Keratinocyte (primary cell): Measurements from ENCODE around the gene PIH1D1. TPM values are rescaled to one million over a fixed set of nuclear protein-coding genes. Genes with fewer than 3 reads are reported as not detected.
"Not testable (repeated sequence)": the region's sequence is repeated elsewhere in the genome, so short reads cannot be mapped to it uniquely, and the experiment has no call there.

Source experiments
- DNase-seq: peaks from one replicate; pipeline ENCODE4 v3.0.0-alpha.2; 2011; ENCODE audit warnings: low read depth, missing footprints, low spot score
- FAIRE-seq: peaks from 2 replicates; lab custom pipeline; 2011; peaks lifted over from hg19 to GRCh38; lab: Jason Lieb, UNC
- H2AFZ ChIP-seq: 2 replicates; pipeline ENCODE4 v1.6.0; 2012; ENCODE audit warnings: low read length, control low read depth, inconsistent platforms; ENCODE audit not compliant: control insufficient read depth
- H3K27ac ChIP-seq: 2 replicates; pipeline ENCODE4 v1.5.1; 2011; ENCODE audit warnings: low read length; ENCODE audit not compliant: control insufficient read depth, insufficient read depth
- H3K27me3 ChIP-seq: 3 replicates; pipeline ENCODE4 v1.6.0; 2011; ENCODE audit warnings: low read length; ENCODE audit not compliant: control insufficient read depth, insufficient read depth; ENCODE audit errors: extremely low read depth
- H3K36me3 ChIP-seq, 2 experiments: 2 replicates in 1 of 2; 3 replicates in 1 of 2; pipeline ENCODE4 v1.5.1; 2011; ENCODE audit warnings: low read length in 2 of 2, mild to moderate bottlenecking in 1 of 2; ENCODE audit not compliant: control insufficient read depth in 2 of 2, insufficient read depth in 2 of 2; ENCODE audit errors: extremely low read depth in 1 of 2
- H3K4me1 ChIP-seq: 3 replicates; pipeline ENCODE4 v1.5.1; 2011; ENCODE audit warnings: low read length; ENCODE audit not compliant: control insufficient read depth, insufficient read depth; ENCODE audit errors: extremely low read depth
- H3K4me2 ChIP-seq: 3 replicates; pipeline ENCODE4 v1.6.0; 2011; ENCODE audit warnings: low read depth, low read length; ENCODE audit not compliant: control insufficient read depth, insufficient read depth; ENCODE audit errors: extremely low read depth
- H3K4me3 ChIP-seq, 3 experiments: fragments of 200-600 bp in 1 of 3; sonication (generic) in 1 of 3; 2 replicates in 2 of 3; 3 replicates in 1 of 3; pipeline ENCODE4 v1.5.1; 2011 to 2016; ENCODE audit warnings: low read length in 3 of 3, mild to moderate bottlenecking in 3 of 3, control low read depth in 2 of 3, inconsistent platforms in 1 of 3, low read depth in 1 of 3, mixed read lengths in 1 of 3, mixed run types in 1 of 3, moderate library complexity in 1 of 3; ENCODE audit not compliant: control insufficient read depth in 2 of 3, insufficient read depth in 2 of 3; ENCODE audit errors: extremely low read depth in 1 of 3
- H3K79me2 ChIP-seq: 2 replicates; pipeline ENCODE4 v1.6.0; 2012; ENCODE audit warnings: low read length; ENCODE audit not compliant: control insufficient read depth, insufficient read depth
- H3K9ac ChIP-seq: 3 replicates; pipeline ENCODE4 v1.6.0; 2011; ENCODE audit warnings: low read length; ENCODE audit not compliant: control insufficient read depth, insufficient read depth; ENCODE audit errors: extremely low read depth
- H3K9me1 ChIP-seq: 3 replicates; pipeline ENCODE4 v1.6.0; 2011; ENCODE audit warnings: low read length; ENCODE audit not compliant: control insufficient read depth, insufficient read depth; ENCODE audit errors: extremely low read depth
- H3K9me3 ChIP-seq: 2 replicates; pipeline ENCODE4 v1.5.1; 2012; ENCODE audit warnings: low read depth, low read length; ENCODE audit not compliant: control insufficient read depth
- H4K20me1 ChIP-seq: 3 replicates; pipeline ENCODE4 v1.6.0; 2011; ENCODE audit warnings: low read length; ENCODE audit not compliant: control insufficient read depth, insufficient read depth; ENCODE audit errors: extremely low read depth
- EZH2 ChIP-seq: IDR thresholded peaks from one replicate; pipeline ENCODE4 v1.6.1; 2012; ENCODE audit warnings: inconsistent platforms, mild to moderate bottlenecking, low read length, moderate library complexity
- dilution Hi-C: fragments of 300-500 bp; cut with MboI; formaldehyde crosslinking; loops from one replicate; pipeline ENCODE4 v1.7.0; 2020; ENCODE audit warnings: low sequenced_read_pairs; ENCODE audit not compliant: extremely low pct_ligation_motif_present
- polyA plus RNA-seq, 5 experiments: library from polyadenylated mRNA; depleted of rRNA in 3 of 5; stranded (reverse) in 3 of 5; stranded (forward) in 1 of 5; unstranded in 1 of 5; fragments of >200 nt; gene quantifications; 1 replicate in 1 of 5; 2 replicates in 3 of 5; 3 replicates in 1 of 5; pipeline versions ENCODE4 v1.2.1 to v1.2.3, GENCODE V29; 2011 to 2012; ENCODE audit warnings: missing spikeins in 2 of 5, low read depth in 1 of 5, low replicate concordance in 1 of 5
- TF ChIP-seq, protein P1 (sequence below), 3 experiments: IDR thresholded peaks in 1 of 3; conservative IDR thresholded peaks in 1 of 3; optimal IDR thresholded peaks in 1 of 3; 2 replicates in 2 of 3; 3 replicates in 1 of 3; pipeline versions ENCODE3 to v1.5.1; 2011; ENCODE audit warnings: low read length in 3 of 3, mild to moderate bottlenecking in 3 of 3, moderate library complexity in 2 of 3, control low read depth in 1 of 3, inconsistent platforms in 1 of 3; ENCODE audit not compliant: insufficient read depth in 2 of 3; ENCODE audit errors: extremely low read depth in 1 of 3

PIH1D1 gene
- polyA plus RNA-seq, 1 donor (not counting 4 experiments of a cell fraction or from before 2014, with no cell fraction given) = 37.8 TPM

DNA sequence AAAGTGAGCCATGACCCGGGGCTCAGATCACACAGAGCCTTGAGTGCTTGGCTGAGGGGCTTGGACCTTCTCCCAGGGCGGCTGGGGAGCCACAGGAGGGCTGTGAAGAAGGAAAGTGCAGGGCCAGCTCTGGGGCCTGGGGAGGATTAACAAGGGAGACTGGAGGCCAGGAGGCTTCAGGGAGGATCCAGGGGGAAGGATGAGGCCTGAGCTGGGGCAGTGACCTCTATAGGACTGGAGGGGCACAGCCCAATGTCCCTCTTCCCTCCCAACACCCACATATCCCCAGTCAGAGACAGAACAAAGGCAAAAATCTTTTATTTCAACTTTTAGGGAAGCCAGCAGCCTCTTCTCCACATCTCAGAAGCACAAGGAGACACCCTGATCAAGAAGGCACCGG lies 5.6 kb downstream of the PIH1D1 start:
- Histone ChIP-seq H2AFZ (no peak overlapping the region), H3K27ac (no peak overlapping the region), H3K9me1 (no peaks in the 10 kb centered on the region), H3K79me2 (peaks cover 9% of the 10 kb centered on the region), H3K27me3 (peaks cover 16% of the 10 kb centered on the region), H3K9ac (no peak overlapping the region), H3K9me3 (no peaks in the 10 kb centered on the region), H3K4me3 (no peak overlapping the region), H3K4me1 (peaks cover 11% of the 10 kb centered on the region), H3K4me2 (no peak overlapping the region), H4K20me1 (no peaks in the 10 kb centered on the region), H3K36me3 (peaks cover 7 to 13% of the 10 kb centered on the region in 2 experiments)
- TF ChIP-seq, protein P1, sequence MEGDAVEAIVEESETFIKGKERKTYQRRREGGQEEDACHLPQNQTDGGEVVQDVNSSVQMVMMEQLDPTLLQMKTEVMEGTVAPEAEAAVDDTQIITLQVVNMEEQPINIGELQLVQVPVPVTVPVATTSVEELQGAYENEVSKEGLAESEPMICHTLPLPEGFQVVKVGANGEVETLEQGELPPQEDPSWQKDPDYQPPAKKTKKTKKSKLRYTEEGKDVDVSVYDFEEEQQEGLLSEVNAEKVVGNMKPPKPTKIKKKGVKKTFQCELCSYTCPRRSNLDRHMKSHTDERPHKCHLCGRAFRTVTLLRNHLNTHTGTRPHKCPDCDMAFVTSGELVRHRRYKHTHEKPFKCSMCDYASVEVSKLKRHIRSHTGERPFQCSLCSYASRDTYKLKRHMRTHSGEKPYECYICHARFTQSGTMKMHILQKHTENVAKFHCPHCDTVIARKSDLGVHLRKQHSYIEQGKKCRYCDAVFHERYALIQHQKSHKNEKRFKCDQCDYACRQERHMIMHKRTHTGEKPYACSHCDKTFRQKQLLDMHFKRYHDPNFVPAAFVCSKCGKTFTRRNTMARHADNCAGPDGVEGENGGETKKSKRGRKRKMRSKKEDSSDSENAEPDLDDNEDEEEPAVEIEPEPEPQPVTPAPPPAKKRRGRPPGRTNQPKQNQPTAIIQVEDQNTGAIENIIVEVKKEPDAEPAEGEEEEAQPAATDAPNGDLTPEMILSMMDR (optimal IDR thresholded peaks at IDR 0.05 in 1 of 3, IDR thresholded peaks at IDR 0.05 in 1 of 3, conservative IDR thresholded peaks at IDR 0.05 in 1 of 3; ENCODE audit: extremely low read depth in 1 of 3, insufficient read depth in 2 of 3, low read length in 3 of 3) = peak in 1 of 3 experiments; percentile 14
- no peak for TF ChIP-seq EZH2
- FAIRE-seq (no peak), DNase-seq (no peak)
- dilution Hi-C loops = no loop called here

DNA sequence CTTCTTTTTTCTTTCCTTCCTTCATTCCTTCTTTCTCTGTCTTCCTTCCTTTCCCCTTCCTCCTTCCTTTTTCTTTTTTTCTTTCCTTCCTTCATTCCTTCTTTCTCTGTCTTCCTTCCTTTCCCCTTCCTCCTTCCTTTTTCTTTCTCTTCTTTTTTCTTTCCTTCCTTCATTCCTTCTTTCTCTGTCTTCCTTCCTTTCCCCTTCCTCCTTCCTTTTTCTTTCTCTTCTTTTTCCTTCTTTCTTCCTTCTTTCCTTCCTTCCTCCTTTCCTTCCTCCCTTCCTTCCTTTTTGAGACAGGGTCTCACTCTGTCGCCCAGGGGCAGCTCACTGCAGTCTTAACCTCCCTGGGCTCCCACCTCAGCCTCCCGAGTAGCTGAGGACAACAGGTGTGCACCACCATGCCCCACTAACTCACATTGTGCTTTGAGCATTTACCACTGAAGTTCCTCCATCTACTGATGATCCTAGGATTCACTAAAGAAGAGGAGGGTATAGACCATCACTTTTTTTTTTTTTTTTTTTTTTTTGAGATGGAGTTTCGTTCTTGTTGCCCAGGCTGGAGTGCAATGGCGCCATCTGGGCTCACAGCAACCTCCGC lies 7.4 kb downstream of the PIH1D1 start:
- Histone ChIP-seq H2AFZ (peak overlapping the region; percentile 80), H3K36me3 (peaks cover 3 to 11% of the 10 kb centered on the region in 2 experiments), H3K27me3 (peaks cover 33% of the 10 kb centered on the region), H3K4me3 (peak overlapping the region in 2 of 3 experiments; percentile 65 to 79), H3K4me2 (peak overlapping the region; percentile 82)
- H3K27ac ChIP-seq, H3K9me1 ChIP-seq, H4K20me1 ChIP-seq, H3K9ac ChIP-seq, H3K9me3 ChIP-seq, DNase-seq, dilution Hi-C loops, H3K4me1 ChIP-seq, FAIRE-seq, H3K79me2 ChIP-seq: not testable (repeated sequence)
